ENCODE measurements around the gene GPR84.

DNA sequence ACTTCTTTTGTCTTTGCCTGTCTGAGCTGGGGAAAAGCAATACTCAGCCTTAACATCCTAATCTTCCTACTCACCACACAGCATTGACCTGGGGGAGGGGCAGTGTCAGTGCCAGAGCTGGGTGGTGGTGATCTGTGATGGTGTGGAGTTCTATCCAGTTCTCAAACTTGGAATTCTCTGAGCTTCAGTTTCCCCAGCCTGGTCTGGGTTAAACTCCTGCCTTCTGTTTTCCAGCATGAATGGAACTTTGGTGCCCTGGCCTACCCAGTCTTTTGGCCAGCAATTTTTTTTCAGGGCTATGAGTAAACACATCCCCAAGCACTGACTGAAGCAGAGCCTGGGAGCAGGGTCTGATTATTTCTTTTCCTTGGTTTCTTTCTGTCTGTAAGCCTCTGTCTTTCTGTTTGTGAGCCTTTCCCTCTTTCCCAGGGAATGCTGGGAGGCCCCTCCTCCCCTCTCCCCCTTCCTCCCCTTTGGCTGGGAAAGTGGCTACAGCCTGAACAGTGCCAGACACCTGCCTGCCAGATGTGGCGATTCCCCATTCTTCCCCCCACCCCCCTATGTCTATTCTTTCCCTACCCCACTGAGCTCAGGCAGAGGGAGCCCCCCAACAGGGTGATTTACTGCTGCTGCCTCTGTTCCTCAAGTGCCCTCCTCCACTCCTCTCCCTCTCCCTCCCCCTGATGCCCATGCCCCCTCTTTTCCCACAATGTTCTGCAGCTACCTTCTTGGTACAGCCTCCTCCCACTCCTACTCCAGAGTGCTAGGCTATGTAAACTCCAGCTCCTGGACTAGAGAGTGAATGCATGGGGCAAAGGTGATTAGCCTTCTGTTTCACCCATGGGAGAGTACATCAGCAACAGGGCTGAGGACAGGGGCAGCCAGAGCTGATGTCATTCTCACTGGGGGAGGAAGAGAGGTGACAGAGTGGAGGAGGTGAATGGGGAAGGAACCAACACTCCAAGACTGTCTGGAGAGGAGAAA, 11.1 kb downstream of the GPR84 start:
- TF ChIP-seq EZH2 (IDR thresholded peaks at IDR 0.05; ENCODE audit: insufficient read depth, poor library complexity, severe bottlenecking): no peak
- TF ChIP-seq EZH2phosphoT487 (IDR thresholded peaks at IDR 0.05; ENCODE audit: insufficient read depth, low read depth): no peak
